Measurements from ENCODE around the gene MRPL52. TPM values are rescaled to one million over a fixed set of nuclear protein-coding genes. Genes with fewer than 3 reads are reported as not detected.
"Not testable (repeated sequence)": the region's sequence is repeated elsewhere in the genome, so short reads cannot be mapped to it uniquely, and the experiment has no call there.

Gene MRPL52
- total RNA-seq, 3 donors from 2014 or later: 247 to 250 (median 249) TPM

GRCh38 chr14:22800346-22800745 is 29.3 kb upstream of the MRPL52 start:
- ATAC-seq: no peak

GRCh38 chr14:22801716-22802115 is 28.0 kb upstream of the MRPL52 start:
- ATAC-seq (no peak), DNase-seq (no peak)
- H3K9me3 Mint-ChIP-seq: no peaks in the 10 kb centered on the region
- no peak overlapping the region for H3K4me3 Mint-ChIP-seq
- H3K36me3 Mint-ChIP-seq (ENCODE audit: insufficient read depth): no peaks in the 10 kb centered on the region
- H3K27me3 Mint-ChIP-seq (ENCODE audit: low read depth): peaks cover 28% of the 10 kb centered on the region
- no peaks in the 10 kb centered on the region for H3K4me1 Mint-ChIP-seq (ENCODE audit: low read depth)

More at GRCh38 chr14:22800346-22800745, 29.3 kb upstream of the MRPL52 start:
- Mint-ChIP-seq H3K4me3 (no peak overlapping the region), H3K27me3 (ENCODE audit: low read depth) (peaks cover 38% of the 10 kb centered on the region), H3K9me3 (no peaks in the 10 kb centered on the region), H3K36me3 (ENCODE audit: insufficient read depth) (peaks cover 2% of the 10 kb centered on the region), H3K4me1 (ENCODE audit: low read depth) (no peaks in the 10 kb centered on the region)
- no peak for DNase-seq

GRCh38 chr14:22802860-22803686 is 26.6 kb upstream of the MRPL52 start:
- no peaks in the 10 kb centered on the region for H3K36me3 Mint-ChIP-seq (ENCODE audit: insufficient read depth)
- no peaks in the 10 kb centered on the region for H3K4me1 Mint-ChIP-seq (ENCODE audit: low read depth)
- H3K27me3 Mint-ChIP-seq (ENCODE audit: low read depth): peaks cover 28% of the 10 kb centered on the region
- no peak overlapping the region for H3K4me3 Mint-ChIP-seq
- ATAC-seq (no peak), DNase-seq (no peak)
- H3K9me3 Mint-ChIP-seq: no peaks in the 10 kb centered on the region

GRCh38 chr14:22803687-22803974 is 26.1 kb upstream of the MRPL52 start:
- H3K27me3 Mint-ChIP-seq (ENCODE audit: low read depth): peaks cover 27% of the 10 kb centered on the region
- ATAC-seq (no peak), DNase-seq (no peak)
- H3K9me3 Mint-ChIP-seq: no peaks in the 10 kb centered on the region
- H3K36me3 Mint-ChIP-seq (ENCODE audit: insufficient read depth): no peaks in the 10 kb centered on the region
- H3K4me3 Mint-ChIP-seq: no peak overlapping the region
- no peaks in the 10 kb centered on the region for H3K4me1 Mint-ChIP-seq (ENCODE audit: low read depth)

GRCh38 chr14:22805235-22805634 is 24.5 kb upstream of the MRPL52 start:
- not testable (repeated sequence) for DNase-seq; H3K4me3 Mint-ChIP-seq; ATAC-seq; H3K4me1 Mint-ChIP-seq (ENCODE audit: low read depth); H3K9me3 Mint-ChIP-seq; H3K36me3 Mint-ChIP-seq (ENCODE audit: insufficient read depth)
- H3K27me3 Mint-ChIP-seq (ENCODE audit: low read depth): peaks cover 13% of the 10 kb centered on the region

GRCh38 chr14:22807432-22808087 is 22.1 kb upstream of the MRPL52 start:
- no peak for ATAC-seq
- peaks cover 3% of the 10 kb centered on the region for H3K4me1 Mint-ChIP-seq (ENCODE audit: low read depth)
- no peak overlapping the region for H3K4me3 Mint-ChIP-seq

GRCh38 chr14:22808388-22809209 is 21.1 kb upstream of the MRPL52 start:
- ATAC-seq: no peak
- Mint-ChIP-seq H3K4me1 (ENCODE audit: low read depth) (peaks cover 3% of the 10 kb centered on the region), H3K36me3 (ENCODE audit: insufficient read depth) (no peaks in the 10 kb centered on the region), H3K9me3 (no peaks in the 10 kb centered on the region), H3K27me3 (ENCODE audit: low read depth) (no peaks in the 10 kb centered on the region), H3K4me3 (no peak overlapping the region)
- no peak for DNase-seq

More at GRCh38 chr14:22807432-22808087, 22.1 kb upstream of the MRPL52 start:
- no peak for DNase-seq
- no peaks in the 10 kb centered on the region for H3K9me3 Mint-ChIP-seq
- no peaks in the 10 kb centered on the region for H3K36me3 Mint-ChIP-seq (ENCODE audit: insufficient read depth)
- peaks cover 3% of the 10 kb centered on the region for H3K27me3 Mint-ChIP-seq (ENCODE audit: low read depth)

- Mint-ChIP-seq H3K36me3 (ENCODE audit: insufficient read depth) (no peaks in the 10 kb centered on the region), H3K27me3 (ENCODE audit: low read depth) (no peaks in the 10 kb centered on the region), H3K9me3 (no peaks in the 10 kb centered on the region), H3K4me1 (ENCODE audit: low read depth) (peaks cover 12% of the 10 kb centered on the region), H3K4me3 (no peak overlapping the region)
- DNase-seq: no peak
- ATAC-seq: no peak
These were observed 18.0 kb upstream of the MRPL52 start for GRCh38 chr14:22811722-22812121.

- no peaks in the 10 kb centered on the region for H3K9me3 Mint-ChIP-seq
These were observed 16.9 kb upstream of the MRPL52 start for GRCh38 chr14:22812744-22813143.

GRCh38 chr14:22813145-22813544 is 16.5 kb upstream of the MRPL52 start:
- DNase-seq (no peak), ATAC-seq (no peak)
- H3K4me3 Mint-ChIP-seq: no peak overlapping the region
- peaks cover 12% of the 10 kb centered on the region for H3K4me1 Mint-ChIP-seq (ENCODE audit: low read depth)
- no peaks in the 10 kb centered on the region for H3K27me3 Mint-ChIP-seq (ENCODE audit: low read depth)
- H3K9me3 Mint-ChIP-seq: no peaks in the 10 kb centered on the region
- H3K36me3 Mint-ChIP-seq (ENCODE audit: insufficient read depth): no peaks in the 10 kb centered on the region

More at GRCh38 chr14:22812744-22813143, 16.9 kb upstream of the MRPL52 start:
- ATAC-seq: no peak
- Mint-ChIP-seq H3K27me3 (ENCODE audit: low read depth) (no peaks in the 10 kb centered on the region), H3K4me1 (ENCODE audit: low read depth) (peaks cover 12% of the 10 kb centered on the region), H3K36me3 (ENCODE audit: insufficient read depth) (no peaks in the 10 kb centered on the region), H3K4me3 (no peak overlapping the region)
- no peak for DNase-seq

GRCh38 chr14:22814373-22814772 is 15.3 kb upstream of the MRPL52 start:
- ATAC-seq (no peak), DNase-seq (no peak)
- no peak overlapping the region for H3K4me3 Mint-ChIP-seq
- H3K9me3 Mint-ChIP-seq: no peaks in the 10 kb centered on the region
- H3K36me3 Mint-ChIP-seq (ENCODE audit: insufficient read depth): no peaks in the 10 kb centered on the region
- H3K4me1 Mint-ChIP-seq (ENCODE audit: low read depth): peaks cover 12% of the 10 kb centered on the region
- H3K27me3 Mint-ChIP-seq (ENCODE audit: low read depth): no peaks in the 10 kb centered on the region

- DNase-seq (no peak), ATAC-seq (no peak)
- Mint-ChIP-seq H3K36me3 (ENCODE audit: insufficient read depth) (no peaks in the 10 kb centered on the region), H3K27me3 (ENCODE audit: low read depth) (peaks cover 2% of the 10 kb centered on the region), H3K9me3 (no peaks in the 10 kb centered on the region), H3K4me1 (ENCODE audit: low read depth) (peaks cover 12% of the 10 kb centered on the region), H3K4me3 (no peak within 1 kb of the TSS)
These were observed 14.6 kb upstream of the MRPL52 start, which contains the start of gene SLC7A7 for GRCh38 chr14:22814941-22815713. TSS of gene SLC7A7 (minus strand) at chr14:22815435. CDS start at chr14:22813398, 2,037 bp downstream.

GRCh38 chr14:22819151-22819988 is 10.3 kb upstream of the MRPL52 start:
- no peak for ATAC-seq
- DNase-seq: no peak
- peaks cover 11% of the 10 kb centered on the region for H3K27me3 Mint-ChIP-seq (ENCODE audit: low read depth)
- no peaks in the 10 kb centered on the region for H3K9me3 Mint-ChIP-seq
- H3K4me3 Mint-ChIP-seq: no peak overlapping the region
- H3K36me3 Mint-ChIP-seq (ENCODE audit: insufficient read depth): no peaks in the 10 kb centered on the region
- peaks cover 16% of the 10 kb centered on the region for H3K4me1 Mint-ChIP-seq (ENCODE audit: low read depth)
